Heart left ventricle (tissue), 13 donors: Measurements from ENCODE around the gene EXOC3L2.

Experiments used
- POLR2A ChIP-seq, 2 donors: fragments of 450-650 bp; IDR thresholded peaks; one replicate each; pipeline ENCODE4 v1.6.1; 2017; ENCODE audit warnings: antibody characterized with exemption in 2 of 2, mild to moderate bottlenecking in 2 of 2, moderate library complexity in 2 of 2
- TF ChIP-seq, protein P1 (sequence below), 12 donors: fragments of 200-600 bp; sonication (generic) in 4 of 12; IDR thresholded peaks; one replicate each; pipeline versions ENCODE4 v1.5.0 to v1.8.0; 2018 to 2022; ENCODE audit warnings: antibody characterized with exemption in 12 of 12, mild to moderate bottlenecking in 5 of 12
- donor health status: ischemic (EF 13 %, LVEDD 7.1; RV severe dilation, severe dysfunction).
- donor health status: DM: no; HTN: yes; CAD: no.
- donor health status: DM: no; HTN: no; CAD: no.
- donor health status: ischemic (EF 25% LVEDD 6.9; RV normal size, moderate dysfunction).
- donor health status: ischemic (EF 25% LVEDD 5.7; RV mildly dilated, moderate dysfunction).
- donor health status: ischemic (EF 35%, LVEDD 5.7; RV mildly dilated, moderate dysfunction).
- donor health status: nonischemic (EF 11% LVEDD 7.7; RV severe dilation, severe dysfunction).
- donor health status: DM: yes; HTN: yes; CAD: no.
- donor health status: PGD.
- donor health status: ischemic (EF 29% LVEDD 5.4; RV normal size, mild dysfunction).
- donor health status: nonischemic (EF 23%, LVEDD 6.1; RV moderate dilation, normal function).

DNA sequence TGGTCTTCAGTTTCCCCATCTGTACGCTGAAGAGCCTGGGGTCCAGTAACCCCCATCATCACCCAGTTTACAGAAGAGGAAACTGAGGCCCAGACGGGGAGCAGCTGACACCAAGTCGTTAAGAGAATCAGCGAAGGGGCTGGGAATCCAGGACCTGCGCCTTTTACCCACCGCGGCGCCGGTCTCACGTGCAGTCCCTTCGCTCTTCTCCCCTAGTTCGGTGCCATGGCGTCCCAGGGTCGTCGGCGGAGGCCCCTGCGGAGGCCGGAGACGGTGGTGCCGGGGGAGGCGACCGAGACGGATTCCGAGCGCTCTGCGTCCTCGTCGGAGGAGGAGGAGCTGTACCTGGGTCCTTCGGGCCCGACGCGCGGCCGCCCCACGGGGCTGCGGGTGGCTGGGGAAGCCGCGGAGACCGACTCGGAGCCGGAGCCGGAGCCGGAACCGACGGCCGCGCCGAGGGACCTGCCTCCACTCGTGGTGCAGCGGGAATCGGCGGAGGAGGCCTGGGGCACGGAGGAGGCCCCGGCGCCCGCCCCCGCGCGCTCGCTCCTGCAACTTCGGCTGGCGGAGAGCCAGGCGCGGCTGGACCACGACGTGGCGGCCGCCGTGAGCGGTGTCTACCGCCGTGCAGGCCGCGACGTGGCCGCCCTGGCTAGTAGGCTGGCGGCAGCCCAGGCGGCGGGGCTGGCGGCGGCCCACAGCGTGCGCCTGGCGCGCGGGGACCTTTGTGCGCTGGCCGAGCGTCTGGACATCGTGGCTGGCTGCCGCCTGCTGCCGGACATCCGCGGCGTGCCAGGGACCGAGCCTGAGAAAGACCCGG is 65.9 kb downstream of the EXOC3L2 start:
- TF ChIP-seq, protein P1, sequence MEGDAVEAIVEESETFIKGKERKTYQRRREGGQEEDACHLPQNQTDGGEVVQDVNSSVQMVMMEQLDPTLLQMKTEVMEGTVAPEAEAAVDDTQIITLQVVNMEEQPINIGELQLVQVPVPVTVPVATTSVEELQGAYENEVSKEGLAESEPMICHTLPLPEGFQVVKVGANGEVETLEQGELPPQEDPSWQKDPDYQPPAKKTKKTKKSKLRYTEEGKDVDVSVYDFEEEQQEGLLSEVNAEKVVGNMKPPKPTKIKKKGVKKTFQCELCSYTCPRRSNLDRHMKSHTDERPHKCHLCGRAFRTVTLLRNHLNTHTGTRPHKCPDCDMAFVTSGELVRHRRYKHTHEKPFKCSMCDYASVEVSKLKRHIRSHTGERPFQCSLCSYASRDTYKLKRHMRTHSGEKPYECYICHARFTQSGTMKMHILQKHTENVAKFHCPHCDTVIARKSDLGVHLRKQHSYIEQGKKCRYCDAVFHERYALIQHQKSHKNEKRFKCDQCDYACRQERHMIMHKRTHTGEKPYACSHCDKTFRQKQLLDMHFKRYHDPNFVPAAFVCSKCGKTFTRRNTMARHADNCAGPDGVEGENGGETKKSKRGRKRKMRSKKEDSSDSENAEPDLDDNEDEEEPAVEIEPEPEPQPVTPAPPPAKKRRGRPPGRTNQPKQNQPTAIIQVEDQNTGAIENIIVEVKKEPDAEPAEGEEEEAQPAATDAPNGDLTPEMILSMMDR (IDR thresholded peaks at IDR 0.05), result no peak
- TF ChIP-seq POLR2A (IDR thresholded peaks at IDR 0.05), result no peak
